Measurements from ENCODE around the gene TMCC3. TPM values are rescaled to one million over a fixed set of nuclear protein-coding genes. Genes with fewer than 3 reads are reported as not detected.

Gene TMCC3
- total RNA-seq, 1 experiment from 2014 or later = 19.9 TPM

DNA sequence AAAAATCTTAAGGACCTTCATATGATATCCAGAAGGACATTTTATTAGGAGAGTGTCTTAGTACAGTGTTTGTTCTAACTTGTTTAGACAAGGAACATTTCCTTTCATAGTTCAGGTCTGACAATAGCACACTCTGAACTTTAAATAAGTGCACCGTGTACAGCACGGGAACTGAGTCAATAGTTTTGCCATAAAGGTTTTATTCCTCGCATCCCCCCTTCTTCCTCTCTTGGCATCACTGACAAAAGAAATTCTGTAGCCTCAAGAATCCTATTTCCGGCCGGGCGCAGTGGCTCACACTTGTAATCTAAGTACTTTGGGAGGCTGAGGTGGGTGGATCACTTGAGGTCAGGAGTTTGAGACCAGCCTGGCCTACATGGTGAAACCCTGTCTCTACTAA lies 58.3 kb downstream of the TMCC3 start:
- Histone ChIP-seq H3K4me3 (no peak overlapping the region), H3K27me3 (ENCODE audit: insufficient read depth, low read depth) (no peaks in the 10 kb centered on the region), H3K79me2 (ENCODE audit: low read depth) (peaks cover 26% of the 10 kb centered on the region; the same call in 1 of the 2 replicates), H2AFZ (no peak overlapping the region), H3K4me1 (replicated peaks; ENCODE audit: insufficient read depth) (peaks cover 60% of the 10 kb centered on the region), H3K27ac (no peak overlapping the region), H4K20me1 (ENCODE audit: insufficient read depth) (no peaks in the 10 kb centered on the region), H3K4me2 (no peak overlapping the region), H3K36me3 (ENCODE audit: low read depth) (no peaks in the 10 kb centered on the region), H3K9me2 (ENCODE audit: insufficient read depth) (no peaks in the 10 kb centered on the region), H3F3A (ENCODE audit: insufficient read depth, low read depth) (peaks cover 40% of the 10 kb centered on the region), H3K9me3 (ENCODE audit: insufficient read depth, low read depth) (no peaks in the 10 kb centered on the region)
- POLR2A ChIA-PET (ENCODE audit: unreplicated experiment) = no interaction called here
- DNase-seq = no peak
- no TSS peak for BruUV-seq (replicated peaks)
- CTCF ChIA-PET = no interaction called here
- intact Hi-C loops (cut with micrococcal nuclease; ENCODE audit: unreplicated experiment) = no loop called here
- TF ChIP-seq, protein P1, sequence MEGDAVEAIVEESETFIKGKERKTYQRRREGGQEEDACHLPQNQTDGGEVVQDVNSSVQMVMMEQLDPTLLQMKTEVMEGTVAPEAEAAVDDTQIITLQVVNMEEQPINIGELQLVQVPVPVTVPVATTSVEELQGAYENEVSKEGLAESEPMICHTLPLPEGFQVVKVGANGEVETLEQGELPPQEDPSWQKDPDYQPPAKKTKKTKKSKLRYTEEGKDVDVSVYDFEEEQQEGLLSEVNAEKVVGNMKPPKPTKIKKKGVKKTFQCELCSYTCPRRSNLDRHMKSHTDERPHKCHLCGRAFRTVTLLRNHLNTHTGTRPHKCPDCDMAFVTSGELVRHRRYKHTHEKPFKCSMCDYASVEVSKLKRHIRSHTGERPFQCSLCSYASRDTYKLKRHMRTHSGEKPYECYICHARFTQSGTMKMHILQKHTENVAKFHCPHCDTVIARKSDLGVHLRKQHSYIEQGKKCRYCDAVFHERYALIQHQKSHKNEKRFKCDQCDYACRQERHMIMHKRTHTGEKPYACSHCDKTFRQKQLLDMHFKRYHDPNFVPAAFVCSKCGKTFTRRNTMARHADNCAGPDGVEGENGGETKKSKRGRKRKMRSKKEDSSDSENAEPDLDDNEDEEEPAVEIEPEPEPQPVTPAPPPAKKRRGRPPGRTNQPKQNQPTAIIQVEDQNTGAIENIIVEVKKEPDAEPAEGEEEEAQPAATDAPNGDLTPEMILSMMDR (conservative IDR thresholded peaks at IDR 0.05) = no peak
- TF ChIP-seq EZH2 (IDR thresholded peaks at IDR 0.05; ENCODE audit: low read depth) = no peak

DNA sequence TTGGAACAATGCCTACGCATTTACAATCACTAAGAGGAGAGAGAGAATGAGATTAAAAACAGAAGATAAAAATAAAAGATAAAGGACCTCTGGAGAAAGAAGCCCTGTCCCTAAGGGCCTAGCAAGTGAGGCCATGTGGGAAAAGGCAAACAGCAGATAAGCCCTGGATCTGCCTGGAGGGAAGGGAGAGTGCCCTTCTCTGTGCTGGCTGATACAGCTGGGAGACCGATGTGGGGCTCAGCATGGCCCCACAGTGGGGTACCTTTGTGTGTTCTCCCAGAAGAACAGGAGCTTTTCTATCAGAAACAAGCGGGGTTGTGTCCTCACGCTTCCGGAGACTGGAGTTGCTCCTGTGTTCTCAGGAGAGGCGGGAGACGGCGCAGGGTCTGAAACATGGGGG lies 59.9 kb downstream of the TMCC3 start:
- no peak overlapping the region for H3K4me2 ChIP-seq
- H2AFZ ChIP-seq = no peak overlapping the region
- H4K20me1 ChIP-seq (ENCODE audit: insufficient read depth) = no peaks in the 10 kb centered on the region
- H3K27ac ChIP-seq = peak overlapping the region; percentile 55
- no TSS peak for BruUV-seq (replicated peaks)
- H3F3A ChIP-seq (ENCODE audit: insufficient read depth, low read depth) = peaks cover 30% of the 10 kb centered on the region
- no peaks in the 10 kb centered on the region for H3K9me3 ChIP-seq (ENCODE audit: insufficient read depth, low read depth)
- no peaks in the 10 kb centered on the region for H3K9me2 ChIP-seq (ENCODE audit: insufficient read depth)
- ChIA-PET CTCF (no interaction called here), POLR2A (ENCODE audit: unreplicated experiment) (interaction anchor here (0.8 kb wide), 1 partner anchor 28 kb away, joined by 14 read pairs; no protein-coding TSS in a partner anchor)
- H3K4me3 ChIP-seq = no peak overlapping the region
- TF ChIP-seq, protein P1 (conservative IDR thresholded peaks at IDR 0.05) = no peak
- TF ChIP-seq EZH2 (IDR thresholded peaks at IDR 0.05; ENCODE audit: low read depth) = no peak
- H3K36me3 ChIP-seq (ENCODE audit: low read depth) = no peaks in the 10 kb centered on the region
- intact Hi-C loops (cut with micrococcal nuclease; ENCODE audit: unreplicated experiment) = no loop called here
- H3K4me1 ChIP-seq (replicated peaks; ENCODE audit: insufficient read depth) = peaks cover 56% of the 10 kb centered on the region
- DNase-seq = no peak
- H3K27me3 ChIP-seq (ENCODE audit: insufficient read depth, low read depth) = no peaks in the 10 kb centered on the region
- peaks cover 23% of the 10 kb centered on the region; the same call in 1 of the 2 replicates for H3K79me2 ChIP-seq (ENCODE audit: low read depth)

DNA sequence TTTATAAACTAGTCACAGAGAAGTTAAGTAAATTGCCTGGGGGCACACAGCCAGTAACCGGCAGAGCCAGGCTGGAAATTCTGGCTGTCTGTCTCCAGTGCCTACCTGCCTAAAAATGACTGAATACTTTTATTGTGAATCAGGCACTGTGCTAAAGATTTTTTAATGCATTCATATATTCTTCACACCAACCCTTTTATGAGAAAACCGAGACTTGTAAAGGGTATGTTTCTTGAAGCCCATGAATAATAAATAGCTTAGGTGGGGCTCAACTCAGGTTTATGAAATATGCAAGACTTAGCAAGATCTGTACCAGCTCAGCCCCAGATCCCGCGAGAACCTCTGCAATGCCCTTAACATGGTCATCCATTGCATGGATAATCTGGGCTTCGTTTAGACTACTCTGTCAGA lies 60.8 kb downstream of the TMCC3 start:
- Histone ChIP-seq H3K4me3 (no peak overlapping the region), H3K9me3 (ENCODE audit: insufficient read depth, low read depth) (no peaks in the 10 kb centered on the region), H3K4me2 (peak overlapping the region; percentile 49), H2AFZ (no peak overlapping the region), H3K27me3 (ENCODE audit: insufficient read depth, low read depth) (no peaks in the 10 kb centered on the region), H4K20me1 (ENCODE audit: insufficient read depth) (no peaks in the 10 kb centered on the region), H3K9me2 (ENCODE audit: insufficient read depth) (no peaks in the 10 kb centered on the region), H3K36me3 (ENCODE audit: low read depth) (no peaks in the 10 kb centered on the region), H3F3A (ENCODE audit: insufficient read depth, low read depth) (peaks cover 23% of the 10 kb centered on the region), H3K79me2 (ENCODE audit: low read depth) (peaks cover 23% of the 10 kb centered on the region; the same call in 1 of the 2 replicates), H3K4me1 (replicated peaks; ENCODE audit: insufficient read depth) (peaks cover 48% of the 10 kb centered on the region), H3K27ac (peak overlapping the region; percentile 55)
- TF ChIP-seq EZH2 (IDR thresholded peaks at IDR 0.05; ENCODE audit: low read depth) = no peak
- TF ChIP-seq, protein P1 (conservative IDR thresholded peaks at IDR 0.05) = no peak
- intact Hi-C loops (cut with micrococcal nuclease; ENCODE audit: unreplicated experiment) = no loop called here
- DNase-seq = peak in 1 of 2 experiments; percentile 87
- ChIA-PET CTCF (no interaction called here), POLR2A (ENCODE audit: unreplicated experiment) (interaction anchor here (0.5 to 0.8 kb wide), 2 partner anchors 27 to 48 kb away, joined by 6 to 14 read pairs; no protein-coding TSS in a partner anchor)
- BruUV-seq (replicated peaks) = no TSS peak
